Activated naive CD8-positive, alpha-beta T cell treated with anti-CD3 and anti-CD28 coated beads for 36 hours (primary cell): ENCODE data around the gene FBXO46. TPM values are rescaled to one million over a fixed set of nuclear protein-coding genes. Genes with fewer than 3 reads are reported as not detected.

Experiments
- DNase-seq: peaks from one replicate; pipeline ENCODE4 v3.0.0; 2021
- H3K27ac Mint-ChIP-seq: one replicate; pipeline ENCODE4 v1.8.0; 2022; ENCODE audit warnings: mild to moderate bottlenecking, moderate library complexity, mixed read lengths
- H3K27me3 Mint-ChIP-seq: one replicate; pipeline ENCODE4 v1.8.0; 2022; ENCODE audit warnings: mild to moderate bottlenecking, mixed read lengths
- H3K36me3 Mint-ChIP-seq: one replicate; pipeline ENCODE4 v1.8.0; 2021; ENCODE audit warnings: mild to moderate bottlenecking, mixed read lengths
- H3K4me1 Mint-ChIP-seq: one replicate; pipeline ENCODE4 v1.8.0; 2021; ENCODE audit warnings: mixed read lengths
- H3K4me3 Mint-ChIP-seq: one replicate; pipeline ENCODE4 v1.8.0; 2022; ENCODE audit warnings: mild to moderate bottlenecking, moderate library complexity, mixed read lengths
- H3K9me3 Mint-ChIP-seq: one replicate; pipeline ENCODE4 v1.8.0; 2022; ENCODE audit warnings: mixed read lengths
- total RNA-seq, 2 experiments: library from RNA; stranded (reverse); gene quantifications; one replicate each; pipeline ENCODE4 v1.2.3, GENCODE V29; 2021

FBXO46 gene
- total RNA-seq, 2 experiments from 2014 or later: 25.5 to 29.6 TPM

DNA sequence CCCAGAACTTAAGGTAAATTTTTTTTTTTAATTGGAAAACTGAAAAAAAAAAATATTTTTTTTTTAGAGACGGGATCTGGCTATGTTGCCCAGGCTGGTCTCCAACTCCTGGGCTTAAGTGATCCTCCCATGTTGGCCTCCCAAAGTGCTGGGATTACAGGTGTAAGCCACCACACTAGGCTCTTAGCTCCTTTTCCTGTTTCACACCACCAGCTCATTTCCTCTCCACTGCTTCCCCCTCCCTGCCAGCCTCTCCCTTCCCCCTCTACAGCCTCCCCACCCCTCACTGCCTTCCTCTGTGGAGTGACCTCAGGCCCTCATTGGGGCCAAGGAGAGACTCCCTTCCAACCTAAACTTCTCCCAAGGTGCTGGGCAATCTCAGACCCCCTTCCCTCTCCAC is 66.9 kb downstream of the FBXO46 start:
- Mint-ChIP-seq H3K9me3 (no peaks in the 10 kb centered on the region), H3K4me1 (peaks cover 12% of the 10 kb centered on the region), H3K4me3 (no peak overlapping the region), H3K27me3 (peaks cover 4% of the 10 kb centered on the region), H3K36me3 (no peaks in the 10 kb centered on the region), H3K27ac (no peak overlapping the region)
- DNase-seq: no peak

DNA sequence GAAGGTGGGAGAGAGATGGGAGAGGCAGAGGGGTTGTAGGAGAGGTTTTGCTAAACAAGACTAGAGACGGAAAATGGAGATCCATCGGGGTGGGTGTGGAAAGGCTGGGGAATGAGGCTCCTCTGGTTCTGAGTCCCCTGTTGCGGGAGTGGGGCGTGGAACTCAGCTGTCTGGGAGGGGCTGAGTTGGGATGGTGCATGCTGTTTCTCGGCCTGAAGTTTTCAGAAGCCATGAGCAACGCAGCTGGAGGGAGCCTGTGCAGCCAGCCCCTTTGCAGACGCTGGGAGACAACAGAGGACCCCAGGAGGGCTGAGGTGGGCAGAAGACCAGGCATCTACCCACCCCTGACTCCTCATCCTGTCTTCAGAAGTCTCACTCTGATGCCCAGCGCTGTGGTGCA is 70.1 kb downstream of the FBXO46 start:
- Mint-ChIP-seq H3K4me1 (no peaks in the 10 kb centered on the region), H3K27me3 (peaks cover 4% of the 10 kb centered on the region), H3K4me3 (no peak overlapping the region), H3K36me3 (no peaks in the 10 kb centered on the region), H3K27ac (no peak overlapping the region), H3K9me3 (no peaks in the 10 kb centered on the region)
- no peak for DNase-seq

Other genes starting within 250 kb of the FBXO46 start
- 1 to 10 TPM; 1.3 to 1.8 TPM for gene RTN2, start 233.8 kb downstream of the FBXO46 start, total RNA-seq
- 1 to 10 TPM; 1.4 to 1.9 TPM for gene PPM1N, start 232.5 kb downstream of the FBXO46 start, total RNA-seq
- gene VASP, start 223.4 kb downstream of the FBXO46 start, total RNA-seq: 100 to 1,000 TPM; 133 to 134 TPM
- gene OPA3, start 146.1 kb downstream of the FBXO46 start, total RNA-seq: 10 to 100 TPM; 14.7 to 15.1 TPM
- gene GPR4, start 128.7 kb downstream of the FBXO46 start, total RNA-seq: not detected
- gene EML2, start 91.5 kb downstream of the FBXO46 start, total RNA-seq: 10 to 100 TPM; 94.4 to 98.8 TPM
- 1 to 10 TPM; 1.4 to 1.7 TPM for gene GIPR, start 62.7 kb downstream of the FBXO46 start, total RNA-seq
- 100 to 1,000 TPM; 818 to 852 TPM for gene SNRPD2, start 38.9 kb downstream of the FBXO46 start, total RNA-seq
- gene QPCTL, start 38.2 kb downstream of the FBXO46 start, total RNA-seq: 10 to 100 TPM; 16.4 to 16.7 TPM
- under 1 TPM; 0.08 TPM for gene MEIOSIN, start 2.5 kb upstream of the FBXO46 start, total RNA-seq
- 1 to 10 TPM; 1.6 to 1.7 TPM for gene SIX5, start 38.4 kb upstream of the FBXO46 start, total RNA-seq
- 1 to 10 TPM; 7.3 to 8.6 TPM for gene DMPK, start 51.6 kb upstream of the FBXO46 start, total RNA-seq
- gene DMWD, start 61.9 kb upstream of the FBXO46 start, total RNA-seq: 10 to 100 TPM; 29.5 to 30.7 TPM
- gene RSPH6A, start 84.4 kb upstream of the FBXO46 start, total RNA-seq: under 1 TPM; 0.12 to 0.21 TPM
- 100 to 1,000 TPM; 104 to 109 TPM for gene SYMPK, start 132.3 kb upstream of the FBXO46 start, total RNA-seq
- under 1 TPM; 0.28 to 0.39 TPM for gene FOXA3, start 133.4 kb upstream of the FBXO46 start, total RNA-seq
- 10 to 100 TPM; 18.5 to 19.5 TPM for gene IRF2BP1, start 155.2 kb upstream of the FBXO46 start, total RNA-seq
- gene MYPOP, start 171.7 kb upstream of the FBXO46 start, total RNA-seq: 1 to 10 TPM; 3.9 TPM
- not detected for gene NANOS2, start 183.9 kb upstream of the FBXO46 start, total RNA-seq
- gene NOVA2, start 243.0 kb upstream of the FBXO46 start, total RNA-seq: not detected